Measurements from ENCODE around the gene ENAM.
"Not testable (repeated sequence)": the region's sequence is repeated elsewhere in the genome, so short reads cannot be mapped to it uniquely, and the experiment has no call there.

The ENAM gene

GRCh38 chr4:70671091-70671490 lies 42.5 kb downstream of the ENAM start:
- DNase-seq (ENCODE audit: insufficient read length, low spot score) = no peak
- TF ChIP-seq POU2F2 (IDR thresholded peaks at IDR 0.05; ENCODE audit: low read depth, low read length) = no peak
- FAIRE-seq = no peak

- DNase-seq (ENCODE audit: insufficient read length, low spot score) (no peak), FAIRE-seq (no peak)
- TF ChIP-seq PAX5 (IDR thresholded peaks at IDR 0.05; ENCODE audit: insufficient read depth, low read length, severe bottlenecking) (no peak), POLR2AphosphoS5 (IDR thresholded peaks at IDR 0.05; ENCODE audit: low read depth, low read length) (no peak), TAF1 (IDR thresholded peaks at IDR 0.05; ENCODE audit: low read depth, low read length) (no peak), SPI1 (IDR thresholded peaks at IDR 0.05; ENCODE audit: low read depth, low read length) (no peak), POLR2A (IDR thresholded peaks at IDR 0.05; ENCODE audit: low read depth, low read length) (no peak), POU2F2 (IDR thresholded peaks at IDR 0.05; ENCODE audit: low read depth, low read length) (no peak)
Measured at GRCh38 chr4:70674191-70674590, 45.6 kb downstream of the ENAM start.

GRCh38 chr4:70674731-70675130 lies 46.2 kb downstream of the ENAM start:
- TF ChIP-seq TAF1 (IDR thresholded peaks at IDR 0.05; ENCODE audit: low read depth, low read length) (no peak), PAX5 (IDR thresholded peaks at IDR 0.05; ENCODE audit: insufficient read depth, low read length, severe bottlenecking) (no peak), POLR2A (IDR thresholded peaks at IDR 0.05; ENCODE audit: low read depth, low read length) (no peak), POLR2AphosphoS5 (IDR thresholded peaks at IDR 0.05; ENCODE audit: low read depth, low read length) (no peak), SPI1 (IDR thresholded peaks at IDR 0.05; ENCODE audit: low read depth, low read length) (no peak), POU2F2 (IDR thresholded peaks at IDR 0.05; ENCODE audit: low read depth, low read length) (no peak)
- no peak for DNase-seq (ENCODE audit: insufficient read length, low spot score)
- FAIRE-seq = no peak

GRCh38 chr4:70676554-70677090 lies 48.1 kb downstream of the ENAM start:
- TF ChIP-seq PAX5 (IDR thresholded peaks at IDR 0.05; ENCODE audit: insufficient read depth, low read length, severe bottlenecking) = no peak
- no peak for TF ChIP-seq POU2F2 (IDR thresholded peaks at IDR 0.05; ENCODE audit: low read depth, low read length)
- no peak for TF ChIP-seq POLR2A (IDR thresholded peaks at IDR 0.05; ENCODE audit: low read depth, low read length)
- no peak for TF ChIP-seq TAF1 (IDR thresholded peaks at IDR 0.05; ENCODE audit: low read depth, low read length)
- no peak for TF ChIP-seq POLR2AphosphoS5 (IDR thresholded peaks at IDR 0.05; ENCODE audit: low read depth, low read length)
- no peak for TF ChIP-seq SPI1 (IDR thresholded peaks at IDR 0.05; ENCODE audit: low read depth, low read length)
- FAIRE-seq (peak; percentile 66), DNase-seq (ENCODE audit: insufficient read length, low spot score) (no peak)

GRCh38 chr4:70678383-70678999 lies 49.9 kb downstream of the ENAM start:
- no peak for DNase-seq (ENCODE audit: insufficient read length, low spot score)
- TF ChIP-seq POLR2AphosphoS5 (IDR thresholded peaks at IDR 0.05; ENCODE audit: low read depth, low read length) = no peak
- no peak for TF ChIP-seq TAF1 (IDR thresholded peaks at IDR 0.05; ENCODE audit: low read depth, low read length)
- no peak for TF ChIP-seq POLR2A (IDR thresholded peaks at IDR 0.05; ENCODE audit: low read depth, low read length)
- no peak for TF ChIP-seq PAX5 (IDR thresholded peaks at IDR 0.05; ENCODE audit: insufficient read depth, low read length, severe bottlenecking)
- no peak for TF ChIP-seq SPI1 (IDR thresholded peaks at IDR 0.05; ENCODE audit: low read depth, low read length)
- TF ChIP-seq POU2F2 (IDR thresholded peaks at IDR 0.05; ENCODE audit: low read depth, low read length) = no peak
- peak; percentile 57 for FAIRE-seq

GRCh38 chr4:70680934-70681333 lies 52.4 kb downstream of the ENAM start:
- TF ChIP-seq POLR2A (IDR thresholded peaks at IDR 0.05; ENCODE audit: low read depth, low read length) = no peak
- TF ChIP-seq SPI1 (IDR thresholded peaks at IDR 0.05; ENCODE audit: low read depth, low read length) = no peak
- TF ChIP-seq POU2F2 (IDR thresholded peaks at IDR 0.05; ENCODE audit: low read depth, low read length) = no peak
- TF ChIP-seq TAF1 (IDR thresholded peaks at IDR 0.05; ENCODE audit: low read depth, low read length) = no peak
- no peak for TF ChIP-seq POLR2AphosphoS5 (IDR thresholded peaks at IDR 0.05; ENCODE audit: low read depth, low read length)
- FAIRE-seq (no peak), DNase-seq (ENCODE audit: insufficient read length, low spot score) (no peak)

GRCh38 chr4:70681704-70682103 lies 53.2 kb downstream of the ENAM start:
- no peak for FAIRE-seq
- DNase-seq (ENCODE audit: insufficient read length, low spot score) = no peak
- no peak for TF ChIP-seq PAX5 (IDR thresholded peaks at IDR 0.05; ENCODE audit: insufficient read depth, low read length, severe bottlenecking)
- no peak for TF ChIP-seq TAF1 (IDR thresholded peaks at IDR 0.05; ENCODE audit: low read depth, low read length)

GRCh38 chr4:70682142-70682541 lies 53.6 kb downstream of the ENAM start:
- not testable (repeated sequence) for DNase-seq (ENCODE audit: insufficient read length, low spot score)
- peak; percentile 69 for FAIRE-seq

GRCh38 chr4:70687392-70687791 lies 58.8 kb downstream of the ENAM start:
- DNase-seq (ENCODE audit: insufficient read length, low spot score) (no peak), FAIRE-seq (no peak)
- TF ChIP-seq POLR2AphosphoS5 (IDR thresholded peaks at IDR 0.05; ENCODE audit: low read depth, low read length) (no peak), POLR2A (IDR thresholded peaks at IDR 0.05; ENCODE audit: low read depth, low read length) (no peak), POU2F2 (IDR thresholded peaks at IDR 0.05; ENCODE audit: low read depth, low read length) (no peak), SPI1 (IDR thresholded peaks at IDR 0.05; ENCODE audit: low read depth, low read length) (no peak), PAX5 (IDR thresholded peaks at IDR 0.05; ENCODE audit: insufficient read depth, low read length, severe bottlenecking) (no peak), TAF1 (IDR thresholded peaks at IDR 0.05; ENCODE audit: low read depth, low read length) (no peak)

GRCh38 chr4:70687821-70688794 lies 59.6 kb downstream of the ENAM start, which contains the start of gene UTP3:
UTP3 (plus strand) TSS chr4:70688532; CDS start chr4:70688678, 146 bp downstream.
- TF ChIP-seq PAX5 (IDR thresholded peaks at IDR 0.05; ENCODE audit: insufficient read depth, low read length, severe bottlenecking) (peak; percentile 47), SPI1 (IDR thresholded peaks at IDR 0.05; ENCODE audit: low read depth, low read length) (peak; percentile 59), POLR2AphosphoS5 (IDR thresholded peaks at IDR 0.05; ENCODE audit: low read depth, low read length) (peak; percentile 90), TAF1 (IDR thresholded peaks at IDR 0.05; ENCODE audit: low read depth, low read length) (peak; percentile 60), POLR2A (IDR thresholded peaks at IDR 0.05; ENCODE audit: low read depth, low read length) (peak; percentile 85), POU2F2 (IDR thresholded peaks at IDR 0.05; ENCODE audit: low read depth, low read length) (peak; percentile 86)
- peak; percentile 52 for DNase-seq (ENCODE audit: insufficient read length, low spot score)
- FAIRE-seq = peak; percentile 93

All from GM12891 (cell line).